HepG2 (cell line): ENCODE data around the gene ZBTB48. TPM values are rescaled to one million over a fixed set of nuclear protein-coding genes. Genes with fewer than 3 reads are reported as not detected.

ENCODE experiments used
- ATAC-seq: fragments of 200-7000 bp; cut with Tn5 transposase; 3 replicates; pipeline ENCODE4 v1.9.1; 2020; ENCODE audit warnings: mild to moderate bottlenecking, moderate library complexity
- BruUV-seq: library from RNA; stranded (reverse); fragments of 400-500 nt; replicated peaks from 2 replicates; lab custom pipeline; 2021; lab: Mats Ljungman, UMichigan
- CTCF ChIA-PET: fragments of 300-600 bp; formaldehyde crosslinking; extraction: SDS; loops from one replicate; lab custom pipeline; 2021; ENCODE audit warnings: low total read pairs, inconsistent platforms, low intra/inter-chr PET ratio; lab: Yijun Ruan, JAX
- POLR2A ChIA-PET: fragments of 350-600 bp; sonication (Branson Sonifier 250); formaldehyde crosslinking; loops from one replicate; lab custom pipeline; 2020; ENCODE audit warnings: antibody characterized with exemption, inconsistent platforms; lab: Yijun Ruan, JAX
- DNase-seq: peaks from one replicate; pipeline ENCODE4 v3.0.0-alpha.2; 2015; ENCODE audit warnings: low spot score
- FAIRE-seq: peaks from 3 replicates; lab custom pipeline; 2011; peaks lifted over from hg19 to GRCh38; lab: Jason Lieb, UNC
- H2AFZ ChIP-seq: one replicate; pipeline ENCODE4 v1.6.1; 2011; ENCODE audit warnings: low read length, inconsistent platforms
- H3K27ac ChIP-seq: fragments of 300-600 bp; 3 replicates; pipeline ENCODE4 v1.8.0; 2011; ENCODE audit warnings: mixed run types, mild to moderate bottlenecking, mixed read lengths, low read length, inconsistent platforms; ENCODE audit not compliant: insufficient read depth; ENCODE audit errors: extremely low read length
- H3K27me3 ChIP-seq, 2 experiments: fragments of 200-600 bp in 1 of 2; 2 replicates in 1 of 2; 3 replicates in 1 of 2; pipeline versions ENCODE4 v1.6.0 to v1.8.0; 2011; ENCODE audit warnings: low read length in 2 of 2, mild to moderate bottlenecking in 2 of 2, moderate library complexity in 2 of 2, inconsistent platforms in 1 of 2; ENCODE audit not compliant: insufficient read depth in 2 of 2, control insufficient read depth in 1 of 2
- H3K36me3 ChIP-seq, 2 experiments: fragments of 200-600 bp in 1 of 2; replicated peaks in 1 of 2; 2 replicates in 1 of 2; 3 replicates in 1 of 2; pipeline versions ENCODE4 v1.5.1 to v1.8.0; 2011; ENCODE audit warnings: low read length in 2 of 2, inconsistent platforms in 1 of 2; ENCODE audit not compliant: insufficient read depth in 2 of 2, control insufficient read depth in 1 of 2
- H3K4me1 ChIP-seq: 2 replicates; pipeline ENCODE4 v1.5.1; 2012; ENCODE audit warnings: low read length, inconsistent platforms; ENCODE audit not compliant: insufficient read depth
- H3K4me2 ChIP-seq: 2 replicates; pipeline ENCODE4 v1.6.0; 2011; ENCODE audit warnings: low read depth, low read length, inconsistent platforms
- H3K4me3 ChIP-seq, 3 experiments: fragments of 200-600 bp in 1 of 3; sonication (generic), shearing (Covaris generic) in 1 of 3; replicated peaks in 1 of 3; 2 replicates each; pipeline ENCODE4 v1.5.1; 2011 to 2016; ENCODE audit warnings: low read length in 3 of 3, inconsistent platforms in 2 of 3, low read depth in 2 of 3, mild to moderate bottlenecking in 2 of 3, control low read depth in 1 of 3, mixed read lengths in 1 of 3; ENCODE audit not compliant: insufficient read depth in 1 of 3
- H3K79me2 ChIP-seq: one replicate; pipeline ENCODE4 v1.6.1; 2011; ENCODE audit warnings: low read length, inconsistent platforms; ENCODE audit not compliant: insufficient read depth
- H3K9ac ChIP-seq: 2 replicates; pipeline ENCODE4 v1.6.0; 2011; ENCODE audit warnings: mild to moderate bottlenecking, low read depth, low read length, inconsistent platforms; ENCODE audit not compliant: insufficient read depth
- H3K9me3 ChIP-seq: 2 replicates; pipeline ENCODE4 v1.5.1; 2012; ENCODE audit warnings: mild to moderate bottlenecking, low read length
- H4K20me1 ChIP-seq: 2 replicates; pipeline ENCODE4 v1.6.0; 2011; ENCODE audit warnings: inconsistent platforms, mild to moderate bottlenecking, low read length, moderate library complexity; ENCODE audit not compliant: insufficient read depth
- CCAR2 ChIP-seq: fragments of 200-400 bp; formaldehyde crosslinking; optimal IDR thresholded peaks from 2 replicates; pipeline ENCODE3; 2018; ENCODE audit warnings: low read depth, mild to moderate bottlenecking, low read length, moderate library complexity
- DDIT3 ChIP-seq: sonication (generic); formaldehyde crosslinking; IDR thresholded peaks from 2 replicates; pipeline ENCODE4 v1.4.0; 2020; ENCODE audit warnings: mild to moderate bottlenecking, missing genetic modification reagents
- KDM2A ChIP-seq: sonication (generic); formaldehyde crosslinking; IDR thresholded peaks from 2 replicates; pipeline ENCODE4 v1.4.0; 2020; ENCODE audit warnings: low read depth, missing genetic modification reagents, borderline replicate concordance
- MAX ChIP-seq: IDR thresholded peaks from 2 replicates; pipeline ENCODE4 v1.6.1; 2012; ENCODE audit warnings: inconsistent platforms
- MAZ ChIP-seq, 2 experiments: sonication (generic) in 1 of 2; formaldehyde crosslinking in 1 of 2; IDR thresholded peaks; 2 replicates each; pipeline versions ENCODE4 v1.5.0 to v1.6.1; 2012 to 2020; ENCODE audit warnings: low read depth in 2 of 2, mild to moderate bottlenecking in 2 of 2, borderline replicate concordance in 1 of 2, improper control_type of control experiment in 1 of 2, low read length in 1 of 2, missing genetic modification reagents in 1 of 2, moderate library complexity in 1 of 2
- NCOA1 ChIP-seq: sonication (generic); formaldehyde crosslinking; IDR thresholded peaks from 2 replicates; pipeline ENCODE4 v1.9.0; 2021; ENCODE audit warnings: missing genetic modification reagents
- PAF1 ChIP-seq: IDR thresholded peaks from 2 replicates; pipeline ENCODE4 v1.6.1; 2016; ENCODE audit warnings: missing genetic modification reagents, missing compliant biosample characterization
- RARA ChIP-seq: IDR thresholded peaks from 2 replicates; pipeline ENCODE4 v1.6.1; 2016; ENCODE audit warnings: missing genetic modification reagents, missing compliant biosample characterization
- RBFOX2 ChIP-seq: fragments of 200-400 bp; formaldehyde crosslinking; IDR thresholded peaks from 2 replicates; pipeline ENCODE4 v1.6.1; 2017; ENCODE audit warnings: low read depth, mild to moderate bottlenecking, low read length
- TOE1 ChIP-seq: sonication (generic); formaldehyde crosslinking; IDR thresholded peaks from 2 replicates; pipeline ENCODE4 v1.4.0; 2020; ENCODE audit warnings: mild to moderate bottlenecking, missing genetic modification reagents
- ZC3H13 ChIP-seq: sonication (generic); formaldehyde crosslinking; IDR thresholded peaks from 2 replicates; pipeline ENCODE4 v1.8.1; 2023; ENCODE audit warnings: mild to moderate bottlenecking, missing genetic modification reagents, moderate library complexity
- ZNF256 ChIP-seq: sonication (generic); formaldehyde crosslinking; conservative IDR thresholded peaks from 2 replicates; pipeline ENCODE4 v1.4.0; 2020; ENCODE audit warnings: missing genetic modification reagents
- WGBS: methylation state at CpG from one replicate; pipeline ENCODE4 v1.1.6; 2017; ENCODE audit warnings: low lambda C conversion rate; 5-methylcytosine and 5-hydroxymethylcytosine counted together
- in situ Hi-C: cut with HindIII; loops from 2 replicates; pipeline ENCODE4 v1.10.0; 2017; ENCODE audit warnings: low pct_unique_long_range_greater_than_20kb; ENCODE audit not compliant: extremely low pct_ligation_motif_present
- intact Hi-C: fragments of 100-400 bp; cut with micrococcal nuclease; formaldehyde crosslinking; loops from one replicate; pipeline ENCODE4 v1.10.0; 2022; ENCODE audit not compliant: unreplicated experiment
- polyA plus RNA-seq, 8 experiments: library from polyadenylated mRNA; depleted of rRNA in 3 of 8; stranded (reverse) in 7 of 8; unstranded in 1 of 8; fragments of >200 nt; fragmentation: Illumina TruSeq in 4 of 8; extraction: Trizol in 4 of 8; gene quantifications; 2 replicates each; pipeline versions ENCODE4 v1.2.1 to v1.2.3, GENCODE V29; 2011 to 2016; ENCODE audit warnings: low read depth in 4 of 8, missing spikeins in 1 of 8, mixed read lengths in 1 of 8; ENCODE audit not compliant: insufficient read depth in 1 of 8
- total RNA-seq, 5 experiments: library from RNA; depleted of rRNA; stranded (reverse); fragments of >200 nt; fragmentation: Illumina TruSeq; extraction: Trizol; gene quantifications; 2 replicates each; pipeline ENCODE4 v1.2.3, GENCODE V29; 2016; ENCODE audit warnings: low read depth in 1 of 5
- TF ChIP-seq, protein P1 (sequence below): IDR thresholded peaks from 2 replicates; pipeline ENCODE4 v1.6.1; 2016; ENCODE audit warnings: low read depth, control low read depth
- TF ChIP-seq, protein P2 (sequence below): IDR thresholded peaks from 2 replicates; pipeline ENCODE4 v1.6.1; 2016; ENCODE audit warnings: mild to moderate bottlenecking

Gene ZBTB48
- total and polyA plus RNA-seq, 2 of the 13 experiments (the other 11 are each of a cell fraction or from before 2014, with no cell fraction given): 13.0 to 17.1 TPM

GRCh38 chr1:6597777-6598131 is 18.0 kb downstream of the ZBTB48 start:
- POLR2A ChIA-PET: interaction anchor here (1.0 to 7.1 kb wide), 3 partner anchors 8 to 20 kb away, joined by 3 to 60 read pairs (median 3); partner anchors contain the start of gene PHF13
- no TSS peak for BruUV-seq

GRCh38 chr1:6599141-6599975 is 19.6 kb downstream of the ZBTB48 start:
- H3K79me2 ChIP-seq: peaks cover 60% of the 10 kb centered on the region
- CTCF ChIA-PET: no interaction called here
- H3K4me1 ChIP-seq: peaks cover 40% of the 10 kb centered on the region
- peak overlapping the region; percentile 27 for H3K27ac ChIP-seq
- H3K36me3 ChIP-seq: peaks cover 23 to 50% of the 10 kb centered on the region in 2 experiments
- DNase-seq (no peak), ATAC-seq (no peak), FAIRE-seq (no peak)
- in situ Hi-C loops (no loop called here), intact Hi-C loops (no loop called here)
- WGBS: 88% methylated on average over 16 of the region's 31 CpGs
- H3K27me3 ChIP-seq: no peaks in the 10 kb centered on the region; a peak in 1 of 5 replicates
- POLR2A ChIA-PET: interaction anchor here (1.3 to 7.1 kb wide), 4 partner anchors 10 to 18 kb away, joined by 5 to 113 read pairs (median 34); partner anchors contain the start of genes PHF13 and ZBTB48
- H3K9ac ChIP-seq: peak overlapping the region; percentile 87; the same call in 1 of the 2 replicates
- H3K4me2 ChIP-seq: peak overlapping the region; percentile 97
- BruUV-seq: no TSS peak
- peaks cover 58% of the 10 kb centered on the region for H4K20me1 ChIP-seq
- no peaks in the 10 kb centered on the region for H3K9me3 ChIP-seq
- H2AFZ ChIP-seq: no peak overlapping the region
- peak overlapping the region; percentile 41 to 93 (median 92); a peak in 5 of 6 replicates for H3K4me3 ChIP-seq
- TF ChIP-seq ZC3H13 (CRISPR knock-in tag) (no peak), PAF1 (CRISPR knock-in tag) (no peak), ZNF256 (CRISPR knock-in tag) (no peak), RBFOX2 (peak; percentile 62; the same call in 1 of the 2 replicates), RARA (no peak), KDM2A (no peak), TOE1 (CRISPR knock-in tag) (no peak), DDIT3 (CRISPR knock-in tag) (no peak), CCAR2 (no peak)
- TF ChIP-seq, protein P1, sequence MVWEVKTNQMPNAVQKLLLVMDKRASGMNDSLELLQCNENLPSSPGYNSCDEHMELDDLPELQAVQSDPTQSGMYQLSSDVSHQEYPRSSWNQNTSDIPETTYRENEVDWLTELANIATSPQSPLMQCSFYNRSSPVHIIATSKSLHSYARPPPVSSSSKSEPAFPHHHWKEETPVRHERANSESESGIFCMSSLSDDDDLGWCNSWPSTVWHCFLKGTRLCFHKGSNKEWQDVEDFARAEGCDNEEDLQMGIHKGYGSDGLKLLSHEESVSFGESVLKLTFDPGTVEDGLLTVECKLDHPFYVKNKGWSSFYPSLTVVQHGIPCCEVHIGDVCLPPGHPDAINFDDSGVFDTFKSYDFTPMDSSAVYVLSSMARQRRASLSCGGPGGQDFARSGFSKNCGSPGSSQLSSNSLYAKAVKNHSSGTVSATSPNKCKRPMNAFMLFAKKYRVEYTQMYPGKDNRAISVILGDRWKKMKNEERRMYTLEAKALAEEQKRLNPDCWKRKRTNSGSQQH (CRISPR knock-in tag): no peak
- TF ChIP-seq, protein P2, sequence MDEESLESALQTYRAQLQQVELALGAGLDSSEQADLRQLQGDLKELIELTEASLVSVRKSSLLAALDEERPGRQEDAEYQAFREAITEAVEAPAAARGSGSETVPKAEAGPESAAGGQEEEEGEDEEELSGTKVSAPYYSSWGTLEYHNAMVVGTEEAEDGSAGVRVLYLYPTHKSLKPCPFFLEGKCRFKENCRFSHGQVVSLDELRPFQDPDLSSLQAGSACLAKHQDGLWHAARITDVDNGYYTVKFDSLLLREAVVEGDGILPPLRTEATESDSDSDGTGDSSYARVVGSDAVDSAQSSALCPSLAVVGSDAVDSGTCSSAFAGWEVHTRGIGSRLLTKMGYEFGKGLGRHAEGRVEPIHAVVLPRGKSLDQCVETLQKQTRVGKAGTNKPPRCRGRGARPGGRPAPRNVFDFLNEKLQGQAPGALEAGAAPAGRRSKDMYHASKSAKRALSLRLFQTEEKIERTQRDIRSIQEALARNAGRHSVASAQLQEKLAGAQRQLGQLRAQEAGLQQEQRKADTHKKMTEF (CRISPR knock-in tag): no peak

More at GRCh38 chr1:6597777-6598131, 18.0 kb downstream of the ZBTB48 start:
- WGBS: 100% methylated on average over 5 of the region's 6 CpGs
- Histone ChIP-seq H3K9me3 (no peaks in the 10 kb centered on the region), H3K27ac (no peak overlapping the region), H3K4me3 (no peak overlapping the region), H3K4me2 (no peak overlapping the region), H3K79me2 (peaks cover 63% of the 10 kb centered on the region), H3K9ac (no peak overlapping the region), H4K20me1 (peaks cover 61% of the 10 kb centered on the region), H3K4me1 (peaks cover 31% of the 10 kb centered on the region), H3K36me3 (peaks cover 32 to 66% of the 10 kb centered on the region in 2 experiments), H2AFZ (no peak overlapping the region), H3K27me3 (no peaks in the 10 kb centered on the region; a peak in 1 of 5 replicates)
- TF ChIP-seq NCOA1 (no peak), MAZ (IDR thresholded peaks at IDR 0.05; ENCODE audit: borderline replicate concordance, low read depth, low read length) (no peak), MAZ (CRISPR knock-in tag; IDR thresholded peaks at IDR 0.05; ENCODE audit: low read depth) (no peak), MAX (no peak)
- in situ Hi-C loops: no loop called here
- CTCF ChIA-PET: no interaction called here
- intact Hi-C loops: no loop called here
- no peak for DNase-seq
- FAIRE-seq: no peak
- ATAC-seq: no peak
